Mesothelial cell of epicardium (in vitro differentiated cells): Measurements from ENCODE around the gene PHF2. TPM values are rescaled to one million over a fixed set of nuclear protein-coding genes. Genes with fewer than 3 reads are reported as not detected.
"Not testable (repeated sequence)": the region's sequence is repeated elsewhere in the genome, so short reads cannot be mapped to it uniquely, and the experiment has no call there.

Experiments used
- DNase-seq, 2 experiments: peaks; one replicate each; pipeline ENCODE4 v3.0.0; 2021; ENCODE audit warnings: low spot score in 2 of 2; ENCODE audit not compliant: unreplicated experiment in 2 of 2
- H3K27ac Mint-ChIP-seq: 2 replicates; pipeline ENCODE4 v1.8.0; 2021; ENCODE audit warnings: mixed read lengths
- H3K27me3 Mint-ChIP-seq: 2 replicates; pipeline ENCODE4 v1.8.0; 2021; ENCODE audit warnings: low read depth, mixed read lengths
- H3K36me3 Mint-ChIP-seq: 2 replicates; pipeline ENCODE4 v1.8.0; 2021; ENCODE audit warnings: mixed read lengths
- H3K4me1 Mint-ChIP-seq: 2 replicates; pipeline ENCODE4 v1.8.0; 2021; ENCODE audit warnings: mixed read lengths
- H3K4me3 Mint-ChIP-seq: 2 replicates; pipeline ENCODE4 v1.8.0; 2021; ENCODE audit warnings: mild to moderate bottlenecking, moderate library complexity, mixed read lengths
- H3K9me3 Mint-ChIP-seq: 2 replicates; pipeline ENCODE4 v1.8.0; 2021; ENCODE audit warnings: mixed read lengths
- CTCF ChIP-seq: fragments of 200-600 bp; sonication (generic); IDR thresholded peaks from one replicate; pipeline ENCODE4 v1.5.0; 2021; ENCODE audit warnings: antibody characterized with exemption; ENCODE audit not compliant: unreplicated experiment
- total RNA-seq: library from RNA; stranded (reverse); gene quantifications from 3 replicates; pipeline ENCODE4 v1.2.1, GENCODE V29; 2021

Gene PHF2
- total RNA-seq, 1 donor from 2014 or later = 37.6 TPM

GRCh38 chr9:93669116-93669957 lies 93.0 kb downstream of the PHF2 start:
- Mint-ChIP-seq H3K9me3 (no peaks in the 10 kb centered on the region), H3K27ac (no peak overlapping the region), H3K4me1 (no peaks in the 10 kb centered on the region), H3K27me3 (no peaks in the 10 kb centered on the region), H3K4me3 (no peak overlapping the region), H3K36me3 (peaks cover 12% of the 10 kb centered on the region)
- peak; percentile 18 to 32 for DNase-seq
- TF ChIP-seq CTCF = no peak

DNA sequence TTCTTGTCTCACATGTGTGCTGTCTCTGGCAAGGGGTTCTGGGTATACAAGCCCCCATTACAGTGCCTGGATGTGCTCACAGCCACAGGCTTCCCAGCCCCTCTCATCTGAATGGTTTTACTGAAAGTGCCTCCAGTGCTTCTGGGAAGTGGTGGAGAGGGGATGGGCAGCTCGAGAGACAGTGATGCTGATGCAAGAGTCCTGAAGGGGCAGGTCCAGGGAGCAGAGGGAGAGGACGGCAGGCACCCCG lies 93.5 kb downstream of the PHF2 start:
- H3K4me1 Mint-ChIP-seq = no peaks in the 10 kb centered on the region
- no peaks in the 10 kb centered on the region for H3K27me3 Mint-ChIP-seq
- TF ChIP-seq CTCF = no peak
- H3K9me3 Mint-ChIP-seq = no peaks in the 10 kb centered on the region
- peaks cover 12% of the 10 kb centered on the region for H3K36me3 Mint-ChIP-seq
- no peak overlapping the region for H3K27ac Mint-ChIP-seq
- peak in 1 of 2 experiments; percentile 36 for DNase-seq
- no peak overlapping the region for H3K4me3 Mint-ChIP-seq

DNA sequence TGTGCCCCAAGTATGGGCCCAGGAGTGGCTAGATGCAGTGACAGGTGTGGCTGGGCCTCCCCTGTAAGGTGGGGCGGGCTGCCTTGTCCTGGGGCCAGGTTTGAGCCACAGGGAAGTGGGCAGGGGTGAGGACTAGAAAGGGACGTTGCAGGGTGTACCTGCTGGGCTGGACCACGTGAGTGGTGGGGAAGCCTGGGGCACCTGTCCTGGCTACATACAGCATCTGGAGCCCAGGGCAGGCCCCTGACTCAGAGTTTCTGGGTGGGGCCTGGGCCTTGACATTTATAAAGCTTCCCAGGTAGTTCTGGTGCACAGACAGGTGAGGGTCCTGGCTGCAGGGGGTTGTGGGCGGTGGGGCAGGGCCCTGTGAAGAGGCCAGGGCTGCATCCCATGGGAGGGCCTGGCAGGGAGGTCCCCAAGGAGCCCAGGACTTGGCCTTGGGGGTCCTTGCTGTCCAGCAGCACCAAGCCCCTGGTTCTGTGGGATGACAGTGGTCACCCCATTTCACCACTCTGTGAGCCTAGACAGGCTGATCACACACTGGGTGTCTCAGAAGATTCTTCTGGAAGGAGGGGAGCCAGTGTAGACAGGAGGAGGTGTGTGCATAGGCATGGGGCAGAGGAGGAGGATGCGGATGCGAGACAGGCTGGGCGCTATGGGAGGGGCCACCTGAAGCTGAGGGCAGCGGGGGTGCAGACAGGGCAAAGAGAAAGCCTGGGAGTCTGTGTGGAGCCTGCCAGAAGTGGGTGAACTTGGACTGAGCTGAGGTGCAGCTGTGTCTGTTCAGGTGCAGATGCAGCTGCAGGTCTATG lies 94.0 kb downstream of the PHF2 start:
- peak in 1 of 2 experiments; percentile 35 for DNase-seq
- Mint-ChIP-seq H3K4me3 (no peak overlapping the region), H3K9me3 (no peaks in the 10 kb centered on the region), H3K36me3 (peaks cover 12% of the 10 kb centered on the region), H3K4me1 (no peaks in the 10 kb centered on the region), H3K27me3 (no peaks in the 10 kb centered on the region), H3K27ac (no peak overlapping the region)
- no peak for TF ChIP-seq CTCF

- Mint-ChIP-seq H3K9me3 (no peaks in the 10 kb centered on the region), H3K27me3 (no peaks in the 10 kb centered on the region), H3K4me3 (no peak overlapping the region), H3K27ac (no peak overlapping the region), H3K4me1 (no peaks in the 10 kb centered on the region), H3K36me3 (peaks cover 10% of the 10 kb centered on the region)
- no peak for TF ChIP-seq CTCF
- DNase-seq = no peak
These were observed 94.6 kb downstream of the PHF2 start for GRCh38 chr9:93671020-93671338.

- DNase-seq, H3K27ac Mint-ChIP-seq, H3K9me3 Mint-ChIP-seq, H3K27me3 Mint-ChIP-seq, H3K4me3 Mint-ChIP-seq, H3K36me3 Mint-ChIP-seq, H3K4me1 Mint-ChIP-seq: not testable (repeated sequence)
These were observed 96.1 kb downstream of the PHF2 start for GRCh38 chr9:93672330-93673020.
